HG03095 (cell line): ENCODE results near the gene PPP4R3A.
A peak's percentile ranks its signal among the peaks of the same experiment; 100 is the strongest.
"Not testable (repeated sequence)": the region's sequence is repeated elsewhere in the genome, so short reads cannot be mapped to it uniquely, and the experiment has no call there.

Experiments
- ATAC-seq: cut with Tn5 transposase; IDR thresholded peaks from one replicate; pipeline ENCODE4 v1.9.1; 2021; ENCODE audit warnings: moderate library complexity; ENCODE audit not compliant: unreplicated experiment

The PPP4R3A gene

GRCh38 chr14:91510171-91511042, at the start of gene PPP4R3A:
Gene PPP4R3A, minus strand, starts transcription at chr14:91510310. Its CDS starts 663 bp downstream, at chr14:91509647.
- ATAC-seq = peak; percentile 73

GRCh38 chr14:91555531-91555930, 45.4 kb upstream of the PPP4R3A start:
- ATAC-seq = no peak

GRCh38 chr14:91554535-91555332, 44.6 kb upstream of the PPP4R3A start:
- ATAC-seq = no peak

- no peak for ATAC-seq
Observed at GRCh38 chr14:91548108-91548507, 38.0 kb upstream of the PPP4R3A start.

GRCh38 chr14:91545946-91546716, 36.0 kb upstream of the PPP4R3A start:
- no peak for ATAC-seq

GRCh38 chr14:91545204-91545603, 35.1 kb upstream of the PPP4R3A start:
- no peak for ATAC-seq

GRCh38 chr14:91536327-91536726, 26.2 kb upstream of the PPP4R3A start:
- ATAC-seq = no peak

GRCh38 chr14:91534059-91534458, 23.9 kb upstream of the PPP4R3A start:
- not testable (repeated sequence) for ATAC-seq

GRCh38 chr14:91533623-91534022, 23.5 kb upstream of the PPP4R3A start:
- no peak for ATAC-seq

GRCh38 chr14:91523972-91524371, 13.9 kb upstream of the PPP4R3A start:
- no peak for ATAC-seq

GRCh38 chr14:91521061-91521640, 11.0 kb upstream of the PPP4R3A start:
- ATAC-seq = no peak

- ATAC-seq = no peak
Observed at GRCh38 chr14:91520138-91520537, 10.0 kb upstream of the PPP4R3A start.

- ATAC-seq = no peak
Observed at GRCh38 chr14:91519239-91520036, 9.3 kb upstream of the PPP4R3A start.

GRCh38 chr14:91516663-91517388, 6.7 kb upstream of the PPP4R3A start:
- no peak for ATAC-seq

GRCh38 chr14:91515979-91516378, 5.9 kb upstream of the PPP4R3A start:
- no peak for ATAC-seq

GRCh38 chr14:91511043-91511383, 903 bp upstream of the PPP4R3A start:
- no peak for ATAC-seq

- peak; percentile 27 for ATAC-seq
Observed at GRCh38 chr14:91509878-91510170, 286 bp downstream of the PPP4R3A start.

- ATAC-seq = peak; percentile 15
Observed at GRCh38 chr14:91509083-91509877, 830 bp downstream of the PPP4R3A start.

- ATAC-seq = no peak
Observed at GRCh38 chr14:91508105-91508504, 2.0 kb downstream of the PPP4R3A start.
